GM12878 (cell line): ENCODE results near the gene IL3RA. TPM values are rescaled to one million over a fixed set of nuclear protein-coding genes. Genes with fewer than 3 reads are reported as not detected.
A peak's percentile ranks its signal among the peaks of the same experiment; 100 is the strongest.
"Not testable (repeated sequence)": the region's sequence is repeated elsewhere in the genome, so short reads cannot be mapped to it uniquely, and the experiment has no call there.

ENCODE experiments used
- ATAC-seq: fragments of 200-7000 bp; cut with Tn5 transposase; 3 replicates; pipeline ENCODE4 v1.9.1; 2020; ENCODE audit warnings: mild to moderate bottlenecking, moderate library complexity
- BruUV-seq: library from RNA; stranded (reverse); fragments of 400-500 nt; replicated peaks from 2 replicates; lab custom pipeline; 2021; lab: Mats Ljungman, UMichigan
- CTCF ChIA-PET: fragments of 300-600 bp; sonication (Branson Sonifier 250); formaldehyde crosslinking; extraction: SDS; loops from one replicate; lab custom pipeline; 2021; ENCODE audit warnings: inconsistent platforms; lab: Yijun Ruan, JAX
- POLR2A ChIA-PET: fragments of 350-600 bp; formaldehyde crosslinking; extraction: SDS; loops from one replicate; lab custom pipeline; 2021; ENCODE audit warnings: inconsistent platforms; lab: Charles Lee
- RAD21 ChIA-PET: fragments of 300-600 bp; sonication (Branson Sonifier 250); formaldehyde crosslinking; loops from one replicate; lab custom pipeline; 2023; ENCODE audit warnings: antibody characterized with exemption; ENCODE audit not compliant: unreplicated experiment; lab: Charles Lee
- SMC1A ChIA-PET: fragments of 300-600 bp; sonication (Branson Sonifier 250); formaldehyde crosslinking; loops from one replicate; lab custom pipeline; 2023; ENCODE audit not compliant: unreplicated experiment, uncharacterized antibody; lab: Charles Lee
- DNase-seq: peaks from one replicate; pipeline ENCODE4 v3.0.0-alpha.2; 2011; ENCODE audit warnings: low read depth, low spot score
- FAIRE-seq: peaks from 3 replicates; lab custom pipeline; 2011; peaks lifted over from hg19 to GRCh38; lab: Jason Lieb, UNC
- H2AFZ ChIP-seq: 2 replicates; pipeline ENCODE4 v1.6.0; 2011; ENCODE audit warnings: low read depth, low read length, control low read depth; ENCODE audit not compliant: control insufficient read depth
- H3K27ac ChIP-seq: 2 replicates; pipeline ENCODE4 v1.5.1; 2011; ENCODE audit warnings: control low read depth; ENCODE audit not compliant: control insufficient read depth, insufficient read depth
- H3K27me3 ChIP-seq, 2 experiments: replicated peaks in 1 of 2; 2 replicates each; pipeline versions ENCODE4 v1.6.0 to v1.6.1; 2011; ENCODE audit warnings: low read length in 1 of 2; ENCODE audit not compliant: control insufficient read depth in 2 of 2, insufficient read depth in 2 of 2
- H3K36me3 ChIP-seq, 2 experiments: 2 replicates each; pipeline ENCODE4 v1.5.1; 2011; ENCODE audit warnings: low read length in 1 of 2; ENCODE audit not compliant: control insufficient read depth in 2 of 2, insufficient read depth in 2 of 2
- H3K4me1 ChIP-seq: 2 replicates; pipeline ENCODE4 v1.6.1; 2011; ENCODE audit warnings: mild to moderate bottlenecking, low read length, moderate library complexity, mixed read lengths; ENCODE audit not compliant: control insufficient read depth, insufficient read depth
- H3K4me2 ChIP-seq: 2 replicates; pipeline ENCODE4 v1.6.0; 2011; ENCODE audit warnings: control low read depth; ENCODE audit not compliant: control insufficient read depth, insufficient read depth
- H3K4me3 ChIP-seq: fragments of 200-600 bp; sonication (generic); 2 replicates; pipeline ENCODE4 v1.5.1; 2016
- H3K79me2 ChIP-seq: 2 replicates; pipeline ENCODE4 v1.6.0; 2011; ENCODE audit warnings: low read length; ENCODE audit not compliant: control insufficient read depth, insufficient read depth
- H3K9ac ChIP-seq: 2 replicates; pipeline ENCODE4 v1.8.0; 2011; ENCODE audit warnings: low read length, control low read depth, mixed read lengths; ENCODE audit not compliant: control insufficient read depth, insufficient read depth
- H3K9me3 ChIP-seq: replicated peaks from 3 replicates; pipeline ENCODE4 v1.5.1; 2011; ENCODE audit warnings: mild to moderate bottlenecking, low read length; ENCODE audit not compliant: control insufficient read depth, insufficient read depth
- H4K20me1 ChIP-seq: 2 replicates; pipeline ENCODE4 v1.6.0; 2011; ENCODE audit not compliant: control insufficient read depth, insufficient read depth
- ATF7 ChIP-seq: fragments of 450-650 bp; IDR thresholded peaks from 2 replicates; pipeline ENCODE4 v1.6.1; 2016; ENCODE audit warnings: low read depth, mild to moderate bottlenecking
- BHLHE40 ChIP-seq, 2 experiments: fragments of 450-650 bp in 1 of 2; IDR thresholded peaks; 2 replicates each; pipeline ENCODE4 v1.6.1; 2011 to 2017; ENCODE audit warnings: low read depth in 2 of 2, borderline replicate concordance in 1 of 2, improper control_type of control experiment in 1 of 2, low read length in 1 of 2, mild to moderate bottlenecking in 1 of 2
- CHD4 ChIP-seq: fragments of 200-600 bp; sonication (generic); IDR thresholded peaks from 2 replicates; pipeline ENCODE4 v1.6.1; 2016; ENCODE audit warnings: mild to moderate bottlenecking
- DPF2 ChIP-seq: fragments of 450-650 bp; IDR thresholded peaks from 2 replicates; pipeline ENCODE4 v1.6.1; 2017; ENCODE audit warnings: mild to moderate bottlenecking
- EED ChIP-seq: sonication (generic); IDR thresholded peaks from 2 replicates; pipeline ENCODE4 v1.6.1; 2016; ENCODE audit warnings: antibody characterized with exemption, low read depth
- IKZF2 ChIP-seq, 2 experiments: fragments of 450-650 bp; IDR thresholded peaks; 2 replicates each; pipeline ENCODE4 v1.6.1; 2017; ENCODE audit warnings: mild to moderate bottlenecking in 2 of 2, moderate library complexity in 2 of 2
- JUND ChIP-seq: IDR thresholded peaks from 2 replicates; pipeline ENCODE4 v1.6.1; 2012; ENCODE audit warnings: low read depth, mild to moderate bottlenecking, low read length, improper control_type of control experiment, moderate library complexity
- NRF1 ChIP-seq: conservative IDR thresholded peaks from 2 replicates; pipeline ENCODE4 v1.6.1; 2011; ENCODE audit warnings: mild to moderate bottlenecking, low read depth, low read length, improper control_type of control experiment
- RB1 ChIP-seq: fragments of 450-650 bp; formaldehyde crosslinking; IDR thresholded peaks from 2 replicates; pipeline ENCODE4 v1.6.1; 2017; ENCODE audit warnings: mild to moderate bottlenecking, borderline replicate concordance
- SIX5 ChIP-seq: IDR thresholded peaks from 2 replicates; pipeline ENCODE4 v1.6.1; 2011; ENCODE audit warnings: mild to moderate bottlenecking, low read depth, low read length, moderate library complexity; ENCODE audit not compliant: severe bottlenecking
- SP1 ChIP-seq: IDR thresholded peaks from one replicate; pipeline ENCODE4 v1.6.1; 2011; ENCODE audit warnings: low read depth, low read length
- WGBS: methylation state at CpG from one replicate; pipeline ENCODE4 v1.1.6; 2016; ENCODE audit warnings: low lambda C conversion rate; ENCODE audit not compliant: insufficient replicate concordance, insufficient coverage; ENCODE audit errors: missing lambda C conversion rate; 5-methylcytosine and 5-hydroxymethylcytosine counted together
- in situ Hi-C: fragments of 300-500 bp; cut with MboI; formaldehyde crosslinking; loops from 9 replicates; pipeline ENCODE4 v1.14.3; 2018; ENCODE audit warnings: mixed read lengths
- intact Hi-C: fragments of 100-400 bp; cut with micrococcal nuclease; formaldehyde crosslinking; loops from one replicate; pipeline ENCODE4 v1.14.2; 2022; ENCODE audit not compliant: unreplicated experiment
- polyA plus RNA-seq, 11 experiments: library from polyadenylated mRNA; depleted of rRNA in 4 of 11; unstranded in 6 of 11; stranded (reverse) in 5 of 11; fragments of >200 nt; fragmentation: Nextera tagmentation in 4 of 11; fragmentation: Illumina TruSeq in 1 of 11; extraction: Ambion mirVana in 4 of 11; extraction: Trizol in 1 of 11; gene quantifications; 1 replicate in 1 of 11; 2 replicates in 10 of 11; pipeline versions ENCODE4 v1.2.1 to v1.2.3, GENCODE V29; 2011 to 2016; ENCODE audit warnings: inconsistent platforms in 2 of 11, missing spikeins in 2 of 11, low read depth in 1 of 11
- total RNA-seq, 4 experiments: library from RNA; depleted of rRNA in 3 of 4; stranded (reverse); fragments of >200 nt in 3 of 4; fragmentation: Illumina TruSeq in 1 of 4; extraction: Trizol in 1 of 4; gene quantifications; 2 replicates each; pipeline versions ENCODE4 v1.2.1 to v1.2.3, GENCODE V29; 2013 to 2021
- TF ChIP-seq, protein P1 (sequence below): fragments of 450-650 bp; IDR thresholded peaks from 2 replicates; pipeline ENCODE4 v1.6.1; 2017; ENCODE audit warnings: mild to moderate bottlenecking

Gene IL3RA
- total and polyA plus RNA-seq, 10 of the 15 experiments (the other 5 are each of a cell fraction or from before 2014, with no cell fraction given): 2.1 to 31.1 (median 17.9) TPM

DNA sequence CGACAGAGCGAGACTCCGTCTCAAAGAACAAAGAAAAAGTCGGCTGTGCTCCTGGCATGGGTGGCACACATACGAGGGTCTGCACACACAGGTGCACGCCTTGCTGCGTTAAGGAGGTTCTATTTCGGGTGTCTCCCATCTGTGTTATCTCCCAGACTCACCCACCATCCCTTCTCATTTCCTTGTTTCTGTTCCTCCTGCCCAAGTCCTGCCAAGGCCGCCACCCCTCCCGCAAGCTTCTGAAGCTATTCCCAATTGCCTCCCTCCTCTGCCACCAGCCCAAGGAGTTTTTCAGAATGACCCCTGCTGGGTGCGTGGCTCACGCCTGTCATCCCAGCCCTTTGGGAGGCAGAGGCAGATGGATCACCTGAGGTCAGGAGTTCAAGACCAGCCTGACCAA lies 6.0 kb upstream of the IL3RA start (continued):
- peak; percentile 23 for TF ChIP-seq SP1
- TF ChIP-seq SIX5: no peak
- TF ChIP-seq, protein P1, sequence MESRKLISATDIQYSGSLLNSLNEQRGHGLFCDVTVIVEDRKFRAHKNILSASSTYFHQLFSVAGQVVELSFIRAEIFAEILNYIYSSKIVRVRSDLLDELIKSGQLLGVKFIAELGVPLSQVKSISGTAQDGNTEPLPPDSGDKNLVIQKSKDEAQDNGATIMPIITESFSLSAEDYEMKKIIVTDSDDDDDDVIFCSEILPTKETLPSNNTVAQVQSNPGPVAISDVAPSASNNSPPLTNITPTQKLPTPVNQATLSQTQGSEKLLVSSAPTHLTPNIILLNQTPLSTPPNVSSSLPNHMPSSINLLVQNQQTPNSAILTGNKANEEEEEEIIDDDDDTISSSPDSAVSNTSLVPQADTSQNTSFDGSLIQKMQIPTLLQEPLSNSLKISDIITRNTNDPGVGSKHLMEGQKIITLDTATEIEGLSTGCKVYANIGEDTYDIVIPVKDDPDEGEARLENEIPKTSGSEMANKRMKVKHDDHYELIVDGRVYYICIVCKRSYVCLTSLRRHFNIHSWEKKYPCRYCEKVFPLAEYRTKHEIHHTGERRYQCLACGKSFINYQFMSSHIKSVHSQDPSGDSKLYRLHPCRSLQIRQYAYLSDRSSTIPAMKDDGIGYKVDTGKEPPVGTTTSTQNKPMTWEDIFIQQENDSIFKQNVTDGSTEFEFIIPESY: no peak
- peak; percentile 84 for TF ChIP-seq EED
- no peak for TF ChIP-seq RB1
- no peak for TF ChIP-seq JUND
- peak; percentile 79 to 87 for TF ChIP-seq IKZF2 (IDR thresholded peaks at IDR 0.05)
- no peak for TF ChIP-seq CHD4
- peak in 1 of 2 experiments; percentile 43; a peak in 1 of 4 replicates for TF ChIP-seq BHLHE40 (IDR thresholded peaks at IDR 0.05; ENCODE audit: borderline replicate concordance in 1 of 2, low read depth in 2 of 2, low read length in 1 of 2)
- TF ChIP-seq ATF7: no peak
- TF ChIP-seq NRF1: no peak
- peak; percentile 62 for TF ChIP-seq DPF2

DNA sequence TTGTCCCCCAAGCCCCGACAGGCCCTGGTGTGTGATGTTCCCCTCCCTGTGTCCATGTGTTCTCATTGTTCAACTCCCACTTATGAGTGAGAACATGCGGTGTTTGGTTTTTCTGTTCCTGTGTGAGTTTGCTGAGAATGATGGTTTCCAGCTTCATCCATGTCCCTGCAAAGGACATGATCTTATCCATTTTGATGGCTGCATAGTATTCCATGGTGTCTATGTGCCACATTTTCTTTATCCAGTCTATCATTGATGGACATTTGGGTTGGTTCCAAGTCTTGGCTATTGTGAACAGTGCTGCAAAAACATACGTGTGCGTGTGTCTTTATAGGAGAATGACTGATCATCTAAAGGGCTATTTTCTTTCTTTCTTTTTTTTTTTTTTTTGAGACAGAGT lies 4.2 kb upstream of the IL3RA start:
- H3K9ac ChIP-seq, H3K9me3 ChIP-seq, RAD21 ChIA-PET, H3K4me2 ChIP-seq, POLR2A ChIA-PET, H3K27me3 ChIP-seq, FAIRE-seq, H3K36me3 ChIP-seq, H4K20me1 ChIP-seq, BruUV-seq, ATAC-seq, SMC1A ChIA-PET, H3K79me2 ChIP-seq, H3K27ac ChIP-seq, DNase-seq, H2AFZ ChIP-seq, CTCF ChIA-PET, H3K4me3 ChIP-seq: not testable (repeated sequence)
- peaks cover 27% of the 10 kb centered on the region for H3K4me1 ChIP-seq
- 83% methylated on average over 4 of the region's 4 CpGs for WGBS
- in situ Hi-C loops (loop anchor here (10.0 kb wide), 1 partner anchor 338 kb away; no protein-coding TSS in a partner anchor), intact Hi-C loops (loop anchor here (10.0 kb wide), 1 partner anchor 262 kb away; the partner anchor contains the start of gene AKAP17A)
